ENCODE data around the gene ACTN4. TPM values are rescaled to one million over a fixed set of nuclear protein-coding genes. Genes with fewer than 3 reads are reported as not detected.
"Not testable (repeated sequence)": the region's sequence is repeated elsewhere in the genome, so short reads cannot be mapped to it uniquely, and the experiment has no call there.

The ACTN4 gene
- total RNA-seq (100 to 1,000 TPM; 295 to 314 TPM), polyA plus RNA-seq (31.9 TPM)

- Histone ChIP-seq H3K4me1 (ENCODE audit: insufficient read depth, low read length) (peaks cover 30% of the 10 kb centered on the region), H3K9me3 (ENCODE audit: low read length) (no peaks in the 10 kb centered on the region), H3K4me3 (ENCODE audit: low read length) (peak within 1 kb of the TSS; percentile 71), H3K27ac (ENCODE audit: low read depth, low read length) (peak within 1 kb of the TSS; percentile 84), H3K27me3 (ENCODE audit: insufficient read depth, low read length, poor library complexity, severe bottlenecking) (no peaks in the 10 kb centered on the region), H3K36me3 (ENCODE audit: insufficient read depth, low read length) (no peaks in the 10 kb centered on the region)
- Mint-ChIP-seq H3K36me3 (peaks cover 0 to 6% (median 0%) of the 10 kb centered on the region in 3 donors), H3K4me1 (peaks cover 39 to 49% (median 48%) of the 10 kb centered on the region in 3 donors), H3K27ac (peak within 1 kb of the TSS; percentile 75 to 99 (median 90)), H3K4me3 (peak within 1 kb of the TSS; percentile 90 to 98 (median 94)), H3K27me3 (no peaks in the 10 kb centered on the region), H3K9me3 (no peaks in the 10 kb centered on the region)
- DNase-seq: peak; percentile 100
- ChIA-PET CTCF (interaction anchor here (0.7 to 2.0 kb wide), 9 partner anchors 9 to 283 kb away, joined by 3 to 18 read pairs (median 5); partner anchors contain the start of genes FAM98C, MRPS12 and SARS2), POLR2A (interaction anchor here (0.5 to 1.6 kb wide), 11 partner anchors 9 to 245 kb away, joined by 3 to 13 read pairs (median 4); partner anchors contain the start of genes ECH1, EIF3K and FAM98C)
Measured at GRCh38 chr19:38647368-38647965, at the start of gene ACTN4. TSS of gene ACTN4 (plus strand) at chr19:38647649. CDS start at chr19:38647746, 97 bp downstream.

GRCh38 chr19:38599722-38600121, 47.7 kb upstream of the ACTN4 start:
- no peaks in the 10 kb centered on the region for H3K9me3 ChIP-seq (ENCODE audit: low read length)
- no peak overlapping the region for H3K4me3 Mint-ChIP-seq
- ChIA-PET CTCF (interaction anchor here (0.7 kb wide), 1 partner anchor 17 kb away, joined by 3 read pairs; no protein-coding TSS in a partner anchor), POLR2A (no interaction called here)
- H3K27me3 Mint-ChIP-seq: no peaks in the 10 kb centered on the region
- no peaks in the 10 kb centered on the region for H3K4me1 ChIP-seq (ENCODE audit: insufficient read depth, low read length)
- no peak for DNase-seq
- peak overlapping the region in 1 of 8 donors; percentile 6 for H3K27ac Mint-ChIP-seq
- H3K36me3 ChIP-seq (ENCODE audit: insufficient read depth, low read length): peaks cover 17% of the 10 kb centered on the region
- H3K9me3 Mint-ChIP-seq: no peaks in the 10 kb centered on the region
- H3K27me3 ChIP-seq (ENCODE audit: insufficient read depth, low read length, poor library complexity, severe bottlenecking): no peaks in the 10 kb centered on the region
- peaks cover 6 to 13% (median 12%) of the 10 kb centered on the region in 3 donors for H3K4me1 Mint-ChIP-seq
- no peak overlapping the region for H3K4me3 ChIP-seq (ENCODE audit: low read length)
- H3K36me3 Mint-ChIP-seq: peaks cover 0 to 54% (median 13%) of the 10 kb centered on the region in 3 donors
- no peak overlapping the region for H3K27ac ChIP-seq (ENCODE audit: low read depth, low read length)

DNA sequence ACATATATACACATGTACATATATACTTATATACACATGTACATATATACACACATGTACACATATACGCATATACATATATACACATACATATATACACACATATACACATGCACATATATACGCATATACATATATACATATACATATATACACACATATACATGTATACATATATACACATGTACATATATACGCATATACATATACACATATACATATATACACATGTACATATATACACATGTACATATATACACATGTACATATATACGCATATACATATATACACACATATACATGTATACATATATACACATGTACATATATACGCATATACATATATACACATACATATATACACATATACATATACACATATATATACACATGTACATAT, 44.6 kb upstream of the ACTN4 start:
- not testable (repeated sequence) for H3K27ac Mint-ChIP-seq

DNA sequence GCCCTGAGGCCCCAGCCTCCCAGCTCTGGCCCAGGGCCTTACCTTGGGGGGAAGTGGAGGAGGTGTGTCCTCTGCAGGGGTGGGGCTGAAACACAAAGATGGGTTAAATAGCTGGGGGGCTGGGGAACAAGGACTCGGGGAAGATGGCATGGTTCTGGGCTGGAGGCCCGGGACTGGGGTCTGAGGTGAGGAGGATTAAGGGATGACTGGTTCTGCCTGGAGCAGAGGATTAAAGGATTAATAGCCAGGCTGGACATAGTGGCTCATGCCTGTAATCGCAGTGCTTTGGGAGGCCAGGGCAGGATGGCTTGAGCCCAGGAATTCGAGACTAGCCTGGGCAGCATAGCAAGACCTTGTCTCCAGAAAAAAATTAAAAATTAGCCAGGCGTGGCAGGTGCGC, 41.3 kb upstream of the ACTN4 start:
- Histone ChIP-seq H3K9me3 (ENCODE audit: low read length) (no peaks in the 10 kb centered on the region), H3K27me3 (ENCODE audit: insufficient read depth, low read length, poor library complexity, severe bottlenecking) (no peaks in the 10 kb centered on the region), H3K4me1 (ENCODE audit: insufficient read depth, low read length) (no peaks in the 10 kb centered on the region), H3K27ac (ENCODE audit: low read depth, low read length) (no peak overlapping the region), H3K4me3 (ENCODE audit: low read length) (no peak overlapping the region), H3K36me3 (ENCODE audit: insufficient read depth, low read length) (peaks cover 32% of the 10 kb centered on the region)
- CTCF ChIA-PET: interaction anchor here (0.7 to 2.1 kb wide), 2 partner anchors 61 to 369 kb away, joined by 3 to 4 read pairs; no protein-coding TSS in a partner anchor
- POLR2A ChIA-PET: no interaction called here
- no peak for DNase-seq
- Mint-ChIP-seq H3K27ac (peak overlapping the region in 2 of 8 donors; percentile 11 to 42), H3K4me3 (no peak overlapping the region), H3K4me1 (peaks cover 5 to 16% (median 8%) of the 10 kb centered on the region in 3 donors), H3K36me3 (peaks cover 4 to 68% (median 7%) of the 10 kb centered on the region in 3 donors), H3K27me3 (no peaks in the 10 kb centered on the region), H3K9me3 (no peaks in the 10 kb centered on the region)

More for the DNA sequence above, 44.6 kb upstream of the ACTN4 start:
- H3K27ac ChIP-seq (ENCODE audit: low read depth, low read length); H3K4me3 ChIP-seq (ENCODE audit: low read length); CTCF ChIA-PET; POLR2A ChIA-PET; H3K4me1 ChIP-seq (ENCODE audit: insufficient read depth, low read length); H3K27me3 ChIP-seq (ENCODE audit: insufficient read depth, low read length, poor library complexity, severe bottlenecking); H3K9me3 ChIP-seq (ENCODE audit: low read length); H3K4me3 Mint-ChIP-seq; DNase-seq; H3K9me3 Mint-ChIP-seq; H3K27me3 Mint-ChIP-seq: not testable (repeated sequence)
- Mint-ChIP-seq H3K36me3 (peaks cover 5 to 52% (median 9%) of the 10 kb centered on the region in 3 donors), H3K4me1 (peaks cover 6 to 12% (median 10%) of the 10 kb centered on the region in 3 donors)
- peaks cover 15% of the 10 kb centered on the region for H3K36me3 ChIP-seq (ENCODE audit: insufficient read depth, low read length)

GRCh38 chr19:38614289-38614688, 33.2 kb upstream of the ACTN4 start:
- Histone ChIP-seq H3K4me1 (ENCODE audit: insufficient read depth, low read length) (peaks cover 36% of the 10 kb centered on the region), H3K36me3 (ENCODE audit: insufficient read depth, low read length) (peaks cover 25% of the 10 kb centered on the region), H3K27ac (ENCODE audit: low read depth, low read length) (no peak overlapping the region), H3K27me3 (ENCODE audit: insufficient read depth, low read length, poor library complexity, severe bottlenecking) (no peaks in the 10 kb centered on the region), H3K4me3 (ENCODE audit: low read length) (no peak overlapping the region), H3K9me3 (ENCODE audit: low read length) (no peaks in the 10 kb centered on the region)
- ChIA-PET CTCF (interaction anchor here (0.9 to 2.6 kb wide), 3 partner anchors 20 to 99 kb away, joined by 3 to 7 read pairs (median 4); no protein-coding TSS in a partner anchor), POLR2A (no interaction called here)
- no peak overlapping the region for H3K4me3 Mint-ChIP-seq
- no peaks in the 10 kb centered on the region for H3K27me3 Mint-ChIP-seq
- DNase-seq: no peak
- H3K27ac Mint-ChIP-seq: peak overlapping the region in 2 of 8 donors; percentile 36 to 47
- peaks cover 13 to 74% (median 13%) of the 10 kb centered on the region in 3 donors for H3K36me3 Mint-ChIP-seq
- H3K4me1 Mint-ChIP-seq: peaks cover 45 to 71% (median 64%) of the 10 kb centered on the region in 3 donors
- H3K9me3 Mint-ChIP-seq: no peaks in the 10 kb centered on the region

DNA sequence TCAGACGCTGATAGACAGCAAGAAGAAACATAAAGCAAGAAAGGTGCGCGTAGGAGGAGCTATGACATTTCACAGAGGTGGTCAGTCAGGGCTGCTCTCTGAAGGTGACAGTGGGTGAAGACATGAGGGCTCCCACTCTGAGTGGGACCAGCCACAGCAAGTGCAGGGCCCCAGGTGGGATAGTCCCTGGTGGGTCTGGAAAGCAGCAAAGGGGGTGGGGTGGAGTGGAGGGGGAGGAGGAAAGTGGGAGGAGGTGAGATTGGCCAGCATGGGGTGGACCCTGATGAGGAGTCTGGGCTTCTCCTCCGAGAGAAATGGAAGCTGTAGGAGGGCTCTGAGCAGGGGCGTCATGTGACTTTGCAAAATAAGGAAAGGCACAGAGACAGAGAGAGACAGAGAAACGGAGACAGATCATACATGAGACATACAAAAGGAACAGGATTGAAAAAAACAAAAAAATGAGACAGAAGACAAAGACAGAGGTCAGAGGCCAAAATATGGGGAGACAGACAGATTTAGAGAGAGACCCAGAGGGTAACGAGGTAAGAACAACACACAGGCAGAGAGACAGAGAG, 32.4 kb upstream of the ACTN4 start:
- DNase-seq: no peak
- no peak overlapping the region for H3K4me3 ChIP-seq (ENCODE audit: low read length)
- no peaks in the 10 kb centered on the region for H3K27me3 ChIP-seq (ENCODE audit: insufficient read depth, low read length, poor library complexity, severe bottlenecking)
- H3K36me3 Mint-ChIP-seq: peaks cover 13 to 74% (median 13%) of the 10 kb centered on the region in 3 donors
- no peaks in the 10 kb centered on the region for H3K9me3 Mint-ChIP-seq
- H3K4me1 Mint-ChIP-seq: peaks cover 53 to 76% (median 72%) of the 10 kb centered on the region in 3 donors
- H3K4me3 Mint-ChIP-seq: peak overlapping the region; percentile 60 to 100 (median 82)
- no peaks in the 10 kb centered on the region for H3K27me3 Mint-ChIP-seq
- peaks cover 17% of the 10 kb centered on the region for H3K36me3 ChIP-seq (ENCODE audit: insufficient read depth, low read length)
- CTCF ChIA-PET: interaction anchor here (1.7 to 2.6 kb wide), 2 partner anchors 19 to 34 kb away, joined by 4 to 7 read pairs; no protein-coding TSS in a partner anchor
- peaks cover 44% of the 10 kb centered on the region for H3K4me1 ChIP-seq (ENCODE audit: insufficient read depth, low read length)
- H3K27ac Mint-ChIP-seq: peak overlapping the region in 7 of 8 donors; percentile 27 to 94 (median 77)
- no peak overlapping the region for H3K27ac ChIP-seq (ENCODE audit: low read depth, low read length)
- POLR2A ChIA-PET: no interaction called here
- no peaks in the 10 kb centered on the region for H3K9me3 ChIP-seq (ENCODE audit: low read length)

DNA sequence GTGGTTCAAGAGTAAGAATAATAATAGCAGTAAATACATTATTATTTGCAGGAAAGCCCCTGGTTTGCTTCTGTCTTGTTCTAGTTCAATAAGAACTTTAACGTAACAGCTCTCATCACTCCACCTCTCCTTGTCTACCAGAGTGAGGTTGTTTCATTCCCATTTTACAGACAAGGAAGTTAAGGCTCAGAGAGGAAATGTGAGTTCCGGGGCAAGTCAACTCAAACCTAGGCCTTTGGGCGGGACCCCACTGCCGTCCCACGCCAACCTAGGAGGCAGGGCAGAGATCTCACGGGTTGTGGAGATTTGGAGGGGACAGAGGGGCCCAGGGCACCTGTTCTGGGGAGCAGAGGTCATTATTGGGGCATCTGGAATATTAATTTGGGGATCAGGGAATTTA, 31.2 kb upstream of the ACTN4 start:
- DNase-seq: no peak
- H3K27ac Mint-ChIP-seq: peak overlapping the region; percentile 92 to 100 (median 99)
- Histone ChIP-seq H3K36me3 (ENCODE audit: insufficient read depth, low read length) (peaks cover 15% of the 10 kb centered on the region), H3K9me3 (ENCODE audit: low read length) (no peaks in the 10 kb centered on the region), H3K4me3 (ENCODE audit: low read length) (peak overlapping the region; percentile 40), H3K27me3 (ENCODE audit: insufficient read depth, low read length, poor library complexity, severe bottlenecking) (no peaks in the 10 kb centered on the region), H3K27ac (ENCODE audit: low read depth, low read length) (peak overlapping the region; percentile 36), H3K4me1 (ENCODE audit: insufficient read depth, low read length) (peaks cover 49% of the 10 kb centered on the region)
- peaks cover 51 to 74% (median 70%) of the 10 kb centered on the region in 3 donors for H3K4me1 Mint-ChIP-seq
- H3K27me3 Mint-ChIP-seq: no peaks in the 10 kb centered on the region
- peak overlapping the region; percentile 96 to 100 (median 99) for H3K4me3 Mint-ChIP-seq
- ChIA-PET CTCF (interaction anchor here (0.7 to 3.0 kb wide), 5 partner anchors 9 to 64 kb away, joined by 3 to 13 read pairs (median 4); no protein-coding TSS in a partner anchor), POLR2A (no interaction called here)
- H3K36me3 Mint-ChIP-seq: peaks cover 9 to 69% (median 11%) of the 10 kb centered on the region in 3 donors
- no peaks in the 10 kb centered on the region for H3K9me3 Mint-ChIP-seq

Measured in CD8-positive, alpha-beta memory T cell (primary cell).